HG03571 (cell line): ENCODE results near the gene LPIN1.
"Not testable (repeated sequence)": the region's sequence is repeated elsewhere in the genome, so short reads cannot be mapped to it uniquely, and the experiment has no call there.

Experiments
- ATAC-seq: cut with Tn5 transposase; IDR thresholded peaks from one replicate; pipeline ENCODE4 v1.9.1; 2021; ENCODE audit not compliant: unreplicated experiment

Gene LPIN1

GRCh38 chr2:11807156-11808015, 61.0 kb downstream of the LPIN1 start:
- ATAC-seq: no peak

GRCh38 chr2:11808016-11808400, 61.6 kb downstream of the LPIN1 start:
- ATAC-seq: no peak

DNA sequence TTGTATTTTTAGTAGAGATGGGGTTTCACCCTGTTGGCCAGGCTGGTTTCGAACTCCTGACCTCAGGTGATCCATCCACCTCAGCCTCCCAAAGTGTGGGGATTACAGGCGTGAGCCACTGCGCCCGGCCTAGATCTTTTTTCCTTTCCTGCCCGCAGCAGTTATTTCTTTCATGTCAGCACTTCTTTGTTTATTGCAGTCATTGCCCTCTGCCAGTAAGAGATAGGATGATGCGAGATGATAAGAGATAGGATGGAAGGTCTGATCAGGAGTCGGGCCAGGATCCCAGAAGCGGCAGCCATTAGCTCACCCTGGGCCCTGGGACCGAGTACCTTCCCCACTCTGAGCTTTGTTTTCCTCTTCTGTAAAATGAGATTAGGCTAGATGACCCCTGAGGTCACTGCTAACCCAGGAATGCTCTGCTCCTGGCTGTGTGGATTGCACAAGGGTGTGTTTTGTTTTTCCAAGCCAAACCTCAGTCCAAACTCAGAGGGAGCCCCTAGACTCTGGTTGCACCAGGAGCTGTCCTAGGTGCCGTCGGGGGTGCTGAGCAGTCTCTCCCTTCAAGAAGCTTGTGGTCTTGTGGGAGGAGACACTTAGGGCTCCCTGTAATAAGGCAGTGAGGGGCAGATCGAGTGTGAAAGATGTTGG, 63.3 kb downstream of the LPIN1 start:
- ATAC-seq: no peak

DNA sequence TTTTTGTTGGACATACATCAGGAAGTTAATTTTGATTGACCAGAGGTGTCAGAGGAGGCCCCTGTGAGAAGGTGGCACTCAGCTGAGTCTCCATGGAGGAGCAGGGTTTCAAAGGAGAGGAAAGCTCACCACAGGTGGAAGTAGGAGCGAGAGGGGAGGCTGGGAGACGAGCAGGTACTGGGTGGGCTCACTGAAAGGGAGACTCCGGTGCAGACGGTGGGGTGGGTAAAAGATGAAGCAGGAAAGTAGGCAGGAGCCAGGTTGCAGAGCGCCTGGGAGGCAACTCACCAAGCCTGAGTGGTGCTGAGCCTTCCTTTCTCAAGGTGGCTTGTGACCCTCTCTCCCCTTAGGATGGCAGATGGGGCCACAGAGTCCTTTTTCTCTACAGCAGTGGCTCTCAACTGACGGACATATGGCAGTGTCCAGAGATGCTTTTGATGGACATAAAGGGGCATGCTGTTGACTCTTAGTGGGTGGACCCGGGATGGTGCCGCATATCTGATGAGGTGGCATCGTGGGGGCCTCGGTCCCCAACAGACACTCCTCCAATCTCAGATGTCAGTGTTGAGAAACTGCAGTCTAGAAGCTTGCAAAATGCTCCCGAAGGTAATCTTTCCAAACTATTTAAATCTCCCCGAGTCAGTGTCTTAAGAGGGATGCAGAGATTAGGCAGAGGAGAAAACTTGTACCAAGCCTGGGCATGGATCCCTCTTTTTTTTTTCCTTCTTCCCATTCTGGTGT, 64.0 kb downstream of the LPIN1 start:
- ATAC-seq: no peak

GRCh38 chr2:11811036-11811654, 64.7 kb downstream of the LPIN1 start:
- no peak for ATAC-seq

DNA sequence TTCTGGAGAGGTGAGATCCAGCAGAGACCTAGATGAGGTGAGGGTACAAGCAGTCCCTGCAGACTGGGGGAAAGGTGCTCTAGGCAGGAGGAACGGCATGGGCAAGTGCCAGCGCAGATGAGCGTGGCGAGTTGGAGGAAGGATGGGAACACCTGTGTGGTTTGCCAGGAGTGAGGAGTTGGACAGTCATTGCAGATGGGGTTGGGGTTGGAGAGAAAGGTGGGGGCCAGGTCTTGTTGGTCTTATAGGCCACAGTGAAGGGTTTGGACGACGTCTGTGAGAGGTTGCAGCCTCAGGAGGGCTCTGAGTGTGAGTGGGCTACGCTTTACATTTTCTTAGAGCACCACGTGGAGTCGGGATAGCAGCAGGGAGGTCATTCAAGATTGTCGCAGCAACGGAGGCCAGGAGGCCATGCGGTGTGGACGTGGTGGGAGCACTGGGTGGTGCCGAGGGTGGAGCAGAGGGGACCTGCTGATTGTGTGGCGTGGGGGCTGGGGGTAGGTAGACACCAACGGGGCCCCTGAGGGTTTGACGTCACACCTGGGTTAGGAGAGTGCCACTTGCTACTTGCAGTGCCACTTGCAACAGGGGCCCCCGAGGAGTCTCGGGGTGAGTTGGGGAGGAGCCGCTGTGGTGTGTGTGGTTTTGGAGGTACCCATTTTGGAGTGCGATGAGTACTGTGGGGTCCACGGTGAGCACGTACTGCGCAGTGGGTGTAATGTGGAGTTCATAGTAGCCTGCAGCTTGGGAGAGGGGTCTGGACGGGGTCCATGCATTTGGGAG, 66.2 kb downstream of the LPIN1 start:
- ATAC-seq: no peak

DNA sequence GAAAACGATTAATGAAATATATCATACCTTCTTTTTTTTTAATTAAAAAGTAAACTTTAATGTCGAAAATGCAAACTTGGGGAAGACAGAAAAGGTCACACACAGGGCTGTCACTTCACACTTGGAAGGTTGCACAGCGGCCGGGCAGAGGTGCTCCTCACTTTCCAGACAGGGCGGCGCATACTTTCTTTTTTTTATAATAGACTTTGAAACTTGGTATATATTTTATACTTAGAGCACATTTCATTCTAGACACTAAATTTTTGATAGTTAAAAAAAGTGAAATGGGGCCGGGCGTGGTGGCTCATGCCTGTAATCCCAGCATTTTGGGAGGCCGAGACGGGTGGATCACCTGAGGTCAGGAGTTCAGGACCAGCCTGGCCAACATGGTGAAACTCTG, 66.9 kb downstream of the LPIN1 start:
- not testable (repeated sequence) for ATAC-seq

- ATAC-seq: no peak
Measured at GRCh38 chr2:11813951-11814350, 67.5 kb downstream of the LPIN1 start.

GRCh38 chr2:11814979-11815510, 68.6 kb downstream of the LPIN1 start:
- no peak for ATAC-seq

DNA sequence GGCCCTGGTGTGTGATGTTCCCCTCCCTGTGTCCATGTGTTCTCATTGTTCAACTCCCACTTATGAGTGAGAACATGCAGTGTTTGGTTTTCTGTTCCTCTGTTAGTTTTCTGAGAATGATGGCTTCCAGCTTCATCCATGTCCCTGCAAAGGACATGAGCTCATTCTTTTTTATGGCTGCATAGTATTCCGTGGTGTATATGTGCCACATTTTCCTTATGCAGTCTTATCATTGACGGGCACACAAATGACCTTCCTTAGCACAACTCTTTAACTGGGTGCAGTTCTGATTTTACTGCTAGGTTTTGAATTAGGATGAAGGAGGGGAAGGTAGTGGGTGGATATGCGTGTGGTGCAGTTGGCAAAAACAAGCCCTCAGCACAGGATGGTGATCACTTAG, 70.5 kb downstream of the LPIN1 start:
- ATAC-seq: not testable (repeated sequence)

DNA sequence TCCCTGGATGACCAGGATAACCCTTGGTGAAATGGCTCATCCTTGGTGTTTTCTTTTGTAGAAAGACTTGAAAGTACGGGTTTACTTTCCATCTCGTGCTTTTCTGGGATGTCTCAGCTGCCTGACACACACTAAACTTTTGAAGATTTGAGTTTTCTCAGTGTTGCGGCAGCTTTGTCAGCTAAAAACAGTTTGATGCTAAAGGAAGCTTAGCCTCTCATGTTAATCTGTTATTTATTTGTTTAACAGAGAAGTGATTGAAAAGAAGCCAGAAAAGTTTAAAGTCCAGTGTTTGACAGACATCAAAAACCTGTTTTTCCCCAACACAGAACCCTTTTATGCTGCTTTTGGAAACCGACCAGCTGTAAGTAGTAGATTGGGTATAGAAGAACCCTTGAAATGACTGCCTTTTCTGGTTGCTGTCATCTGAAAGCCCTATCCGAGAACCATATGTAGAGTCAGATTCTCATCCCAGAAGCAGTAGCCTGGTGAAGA, 72.8 kb downstream of the LPIN1 start:
- ATAC-seq: no peak

- ATAC-seq: no peak
Measured at GRCh38 chr2:11820650-11821049, 74.2 kb downstream of the LPIN1 start.

- ATAC-seq: no peak
Measured at GRCh38 chr2:11821705-11822104, 75.3 kb downstream of the LPIN1 start.

DNA sequence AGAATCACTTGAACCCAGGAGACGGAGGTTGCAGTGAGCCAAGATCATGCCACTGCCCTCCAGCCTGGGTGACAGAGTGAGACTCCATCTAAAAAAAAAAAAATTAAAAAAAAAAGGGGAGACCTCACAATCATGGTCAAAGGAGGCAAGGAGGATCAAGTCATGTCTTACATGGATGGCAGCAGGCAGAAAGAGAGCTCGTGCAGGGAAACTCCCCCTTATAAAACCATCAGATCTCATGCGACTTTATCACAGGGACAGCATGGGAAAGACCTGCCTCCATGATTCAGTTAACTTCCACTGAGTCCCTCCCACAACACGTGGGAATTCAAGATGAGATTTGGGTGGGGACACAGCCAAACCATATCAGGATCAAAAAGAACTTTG, 75.9 kb downstream of the LPIN1 start:
- ATAC-seq: not testable (repeated sequence)

DNA sequence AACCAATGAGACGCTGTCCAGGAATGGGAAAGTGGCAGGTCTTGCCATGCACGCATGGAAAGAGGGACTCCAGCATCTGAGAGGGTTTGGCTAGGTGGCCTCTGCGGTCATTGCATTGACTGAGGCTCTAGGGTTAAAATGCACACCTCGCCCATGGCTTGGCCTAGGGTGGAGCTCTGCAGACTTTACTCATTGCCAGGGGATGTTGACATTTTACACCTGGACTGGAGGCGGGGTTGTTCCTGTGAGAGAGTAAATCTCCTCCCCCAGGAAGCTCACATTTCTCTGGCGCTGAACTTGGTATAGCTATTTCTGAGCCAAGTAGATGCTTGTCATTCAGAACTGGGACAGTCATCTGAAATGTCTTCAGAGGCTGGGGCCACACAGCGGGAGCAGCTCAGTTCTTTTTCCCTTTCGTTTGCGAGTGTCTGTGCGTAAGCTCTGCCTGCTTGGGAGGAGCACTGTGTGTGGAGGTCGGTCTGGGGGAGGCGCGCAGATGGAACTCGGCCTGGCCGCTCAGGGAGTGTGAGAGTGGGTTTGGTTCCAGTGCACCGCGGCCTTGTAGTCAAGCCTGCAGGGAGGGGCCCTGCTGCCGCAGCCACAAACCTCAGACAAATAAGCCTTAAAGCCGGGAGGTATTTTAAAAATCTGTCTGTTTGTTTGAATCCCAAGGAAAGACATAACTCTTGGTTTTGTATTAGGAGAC, 76.5 kb downstream of the LPIN1 start:
- no peak for ATAC-seq

- no peak for ATAC-seq
Measured at GRCh38 chr2:11824901-11825828, 78.7 kb downstream of the LPIN1 start.

DNA sequence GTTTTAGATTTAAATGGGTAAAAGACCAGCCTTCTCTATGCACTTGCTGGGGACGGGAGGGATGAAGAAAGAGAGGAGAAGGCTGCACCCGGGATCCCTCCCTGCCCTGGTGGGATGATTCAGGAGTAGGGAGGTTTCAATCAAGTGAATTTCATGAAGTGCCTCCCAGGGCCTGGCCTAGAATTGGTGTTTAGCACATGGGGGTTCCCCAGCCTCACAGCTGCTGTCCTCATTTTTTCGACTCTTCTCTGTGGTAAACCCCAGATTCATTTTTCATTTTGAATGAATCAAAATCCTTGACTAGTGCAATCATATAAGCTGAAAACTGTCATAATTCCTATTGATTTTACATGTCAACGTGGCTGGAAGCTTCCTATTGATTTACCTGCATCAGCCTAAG, 81.1 kb downstream of the LPIN1 start:
- ATAC-seq: no peak

DNA sequence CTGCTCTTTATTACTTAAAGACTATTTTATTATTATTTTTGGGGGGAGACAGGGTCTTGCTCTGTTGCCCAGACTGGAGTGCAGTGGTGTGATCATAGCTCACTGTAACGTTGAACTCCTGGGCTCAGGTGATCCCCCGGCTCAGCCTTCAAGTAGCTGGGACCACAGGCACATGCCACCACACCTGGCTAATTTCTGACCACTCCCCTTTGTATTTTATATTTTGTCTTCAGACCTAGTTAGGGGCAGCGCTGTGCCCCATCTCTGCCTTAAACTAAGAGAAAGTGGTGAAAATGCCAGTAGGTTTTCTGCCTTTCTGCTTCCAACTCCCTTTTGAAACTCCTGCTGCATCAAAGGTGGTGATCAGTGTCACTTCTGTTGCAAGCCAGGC, 82.5 kb downstream of the LPIN1 start:
- no peak for ATAC-seq
